Body of pancreas (tissue), 4 donors: ENCODE data around the gene SPSB1.

Experiments used
- POLR2A ChIP-seq, 3 donors: fragments of 450-650 bp; IDR thresholded peaks; one replicate each; pipeline ENCODE4 v1.6.1; 2016; ENCODE audit warnings: antibody characterized with exemption in 3 of 3, mild to moderate bottlenecking in 2 of 3
- TF ChIP-seq, protein P1 (sequence below), 7 experiments: fragments of 450-650 bp in 4 of 7; fragments of 200-600 bp in 3 of 7; sonication (generic) in 3 of 7; IDR thresholded peaks; one replicate each; pipeline ENCODE4 v1.5.1; 2016 to 2019; ENCODE audit warnings: antibody characterized with exemption in 7 of 7

DNA sequence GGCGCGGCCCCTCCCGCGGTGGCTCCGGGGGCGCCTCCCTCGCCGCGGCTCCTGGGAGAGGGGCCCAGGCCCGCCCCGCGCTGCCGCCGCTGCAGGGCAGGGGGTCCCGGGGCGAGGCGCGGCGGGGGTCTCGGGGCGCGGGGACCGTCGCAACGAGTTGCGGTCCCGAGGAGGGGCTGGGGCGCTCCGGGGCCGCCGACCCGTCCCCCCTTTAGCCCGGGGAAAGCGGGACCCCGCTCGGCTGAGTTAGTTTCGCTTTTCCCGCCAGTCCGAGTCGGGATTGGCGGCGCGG lies 493 bp downstream of the SPSB1 start:
- no peak for TF ChIP-seq POLR2A (IDR thresholded peaks at IDR 0.05)
- TF ChIP-seq, protein P1, sequence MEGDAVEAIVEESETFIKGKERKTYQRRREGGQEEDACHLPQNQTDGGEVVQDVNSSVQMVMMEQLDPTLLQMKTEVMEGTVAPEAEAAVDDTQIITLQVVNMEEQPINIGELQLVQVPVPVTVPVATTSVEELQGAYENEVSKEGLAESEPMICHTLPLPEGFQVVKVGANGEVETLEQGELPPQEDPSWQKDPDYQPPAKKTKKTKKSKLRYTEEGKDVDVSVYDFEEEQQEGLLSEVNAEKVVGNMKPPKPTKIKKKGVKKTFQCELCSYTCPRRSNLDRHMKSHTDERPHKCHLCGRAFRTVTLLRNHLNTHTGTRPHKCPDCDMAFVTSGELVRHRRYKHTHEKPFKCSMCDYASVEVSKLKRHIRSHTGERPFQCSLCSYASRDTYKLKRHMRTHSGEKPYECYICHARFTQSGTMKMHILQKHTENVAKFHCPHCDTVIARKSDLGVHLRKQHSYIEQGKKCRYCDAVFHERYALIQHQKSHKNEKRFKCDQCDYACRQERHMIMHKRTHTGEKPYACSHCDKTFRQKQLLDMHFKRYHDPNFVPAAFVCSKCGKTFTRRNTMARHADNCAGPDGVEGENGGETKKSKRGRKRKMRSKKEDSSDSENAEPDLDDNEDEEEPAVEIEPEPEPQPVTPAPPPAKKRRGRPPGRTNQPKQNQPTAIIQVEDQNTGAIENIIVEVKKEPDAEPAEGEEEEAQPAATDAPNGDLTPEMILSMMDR (IDR thresholded peaks at IDR 0.05), result no peak
